ENCODE results near the gene MYH11.

MYH11 gene

GRCh38 chr16:15701975-15702970 is 154.6 kb downstream of the MYH11 start:
- H4K20me1 ChIP-seq (ENCODE audit: insufficient read depth, low read length, poor library complexity, severe bottlenecking) = no peaks in the 10 kb centered on the region
- no peak overlapping the region for H2AFZ ChIP-seq (ENCODE audit: low read length)
- H3K79me2 ChIP-seq (ENCODE audit: insufficient read depth, low read length) = no peaks in the 10 kb centered on the region
- no peak for TF ChIP-seq CTCF (conservative IDR thresholded peaks at IDR 0.05; ENCODE audit: low read length)
- TF ChIP-seq EZH2phosphoT487 (IDR thresholded peaks at IDR 0.05; ENCODE audit: borderline replicate concordance) = no peak
- no peaks in the 10 kb centered on the region for H3K4me1 ChIP-seq (ENCODE audit: insufficient read depth, low read length, poor library complexity, severe bottlenecking)
- H3K4me2 ChIP-seq (ENCODE audit: low read depth, low read length, poor library complexity, severe bottlenecking) = no peak overlapping the region
- no peaks in the 10 kb centered on the region for H3K9me2 ChIP-seq (replicated peaks; ENCODE audit: low read depth, low read length)
- no peaks in the 10 kb centered on the region for H3F3A ChIP-seq (ENCODE audit: low read depth)
- H3K36me3 ChIP-seq (ENCODE audit: insufficient read depth, low read length) = peaks cover 20% of the 10 kb centered on the region; the same call in 1 of the 2 replicates
- no peak overlapping the region for H3K4me3 ChIP-seq (ENCODE audit: low read length, poor library complexity, severe bottlenecking)
- no peak overlapping the region for H3K9ac ChIP-seq (ENCODE audit: low read depth, low read length, poor library complexity, severe bottlenecking)
- no peaks in the 10 kb centered on the region for H3K9me3 ChIP-seq (ENCODE audit: insufficient read depth, low read depth, low read length)
- H3K27me3 ChIP-seq (ENCODE audit: insufficient read depth, low read length, poor library complexity, severe bottlenecking) = no peaks in the 10 kb centered on the region

GRCh38 chr16:15701367-15701766 is 155.5 kb downstream of the MYH11 start:
- Histone ChIP-seq H3F3A (ENCODE audit: low read depth) (no peaks in the 10 kb centered on the region), H3K9me3 (ENCODE audit: insufficient read depth, low read depth, low read length) (no peaks in the 10 kb centered on the region), H3K79me2 (ENCODE audit: insufficient read depth, low read length) (no peaks in the 10 kb centered on the region), H3K27me3 (ENCODE audit: insufficient read depth, low read length, poor library complexity, severe bottlenecking) (no peaks in the 10 kb centered on the region), H4K20me1 (ENCODE audit: insufficient read depth, low read length, poor library complexity, severe bottlenecking) (no peaks in the 10 kb centered on the region), H3K9me2 (replicated peaks; ENCODE audit: low read depth, low read length) (no peaks in the 10 kb centered on the region), H3K4me1 (ENCODE audit: insufficient read depth, low read length, poor library complexity, severe bottlenecking) (no peaks in the 10 kb centered on the region), H3K4me2 (ENCODE audit: low read depth, low read length, poor library complexity, severe bottlenecking) (no peak overlapping the region), H3K36me3 (ENCODE audit: insufficient read depth, low read length) (peaks cover 29% of the 10 kb centered on the region; the same call in 1 of the 2 replicates), H3K9ac (ENCODE audit: low read depth, low read length, poor library complexity, severe bottlenecking) (no peak overlapping the region), H2AFZ (ENCODE audit: low read length) (no peak overlapping the region), H3K4me3 (ENCODE audit: low read length, poor library complexity, severe bottlenecking) (no peak overlapping the region)
- TF ChIP-seq EZH2phosphoT487 (IDR thresholded peaks at IDR 0.05; ENCODE audit: borderline replicate concordance) (no peak), CTCF (conservative IDR thresholded peaks at IDR 0.05; ENCODE audit: low read length) (no peak)

GRCh38 chr16:15699819-15700218 is 157.0 kb downstream of the MYH11 start:
- Histone ChIP-seq H2AFZ (ENCODE audit: low read length) (no peak overlapping the region), H3K4me1 (ENCODE audit: insufficient read depth, low read length, poor library complexity, severe bottlenecking) (no peaks in the 10 kb centered on the region), H3K4me2 (ENCODE audit: low read depth, low read length, poor library complexity, severe bottlenecking) (no peak overlapping the region), H3F3A (ENCODE audit: low read depth) (no peaks in the 10 kb centered on the region), H3K27me3 (ENCODE audit: insufficient read depth, low read length, poor library complexity, severe bottlenecking) (no peaks in the 10 kb centered on the region), H3K9ac (ENCODE audit: low read depth, low read length, poor library complexity, severe bottlenecking) (no peak overlapping the region), H3K36me3 (ENCODE audit: insufficient read depth, low read length) (peaks cover 31% of the 10 kb centered on the region; the same call in 1 of the 2 replicates), H3K79me2 (ENCODE audit: insufficient read depth, low read length) (no peaks in the 10 kb centered on the region), H4K20me1 (ENCODE audit: insufficient read depth, low read length, poor library complexity, severe bottlenecking) (no peaks in the 10 kb centered on the region), H3K4me3 (ENCODE audit: low read length, poor library complexity, severe bottlenecking) (no peak overlapping the region), H3K9me3 (ENCODE audit: insufficient read depth, low read depth, low read length) (no peaks in the 10 kb centered on the region), H3K9me2 (replicated peaks; ENCODE audit: low read depth, low read length) (no peaks in the 10 kb centered on the region)
- no peak for TF ChIP-seq CTCF (conservative IDR thresholded peaks at IDR 0.05; ENCODE audit: low read length)

All from Loucy (cell line).